Measurements from ENCODE around the gene PCCA.
"Not testable (repeated sequence)": the region's sequence is repeated elsewhere in the genome, so short reads cannot be mapped to it uniquely, and the experiment has no call there.

The PCCA gene

GRCh38 chr13:100306030-100306429 is 217.1 kb downstream of the PCCA start:
- no peak for DNase-seq (ENCODE audit: low read depth)

GRCh38 chr13:100306434-100306999 is 217.6 kb downstream of the PCCA start:
- DNase-seq (ENCODE audit: low read depth), result no peak

GRCh38 chr13:100314132-100314910 is 225.4 kb downstream of the PCCA start:
- DNase-seq (ENCODE audit: low read depth), result no peak

GRCh38 chr13:100315522-100315921 is 226.6 kb downstream of the PCCA start:
- no peak for DNase-seq (ENCODE audit: low read depth)

- DNase-seq (ENCODE audit: low read depth), result not testable (repeated sequence)
Observed at GRCh38 chr13:100318473-100318872, 229.6 kb downstream of the PCCA start.

- DNase-seq (ENCODE audit: low read depth), result no peak
Observed at GRCh38 chr13:100323937-100324336, 235.0 kb downstream of the PCCA start.

GRCh38 chr13:100330662-100331061 is 241.8 kb downstream of the PCCA start:
- DNase-seq (ENCODE audit: low read depth), result no peak

GRCh38 chr13:100333141-100333540 is 244.2 kb downstream of the PCCA start:
- DNase-seq (ENCODE audit: low read depth), result no peak

GRCh38 chr13:100334214-100334613 is 245.3 kb downstream of the PCCA start:
- DNase-seq (ENCODE audit: low read depth), result no peak

GRCh38 chr13:100336795-100337516 is 248.1 kb downstream of the PCCA start:
- DNase-seq (ENCODE audit: low read depth), result no peak

GRCh38 chr13:100338275-100338674 is 249.4 kb downstream of the PCCA start:
- DNase-seq (ENCODE audit: low read depth), result no peak

- DNase-seq (ENCODE audit: low read depth), result no peak
Observed at GRCh38 chr13:100339411-100339940, 250.6 kb downstream of the PCCA start.

- no peak for DNase-seq (ENCODE audit: low read depth)
Observed at GRCh38 chr13:100340865-100341264, 252.0 kb downstream of the PCCA start.

- no peak for DNase-seq (ENCODE audit: low read depth)
Observed at GRCh38 chr13:100341327-100341726, 252.4 kb downstream of the PCCA start.

GRCh38 chr13:100344544-100344943 is 255.7 kb downstream of the PCCA start:
- DNase-seq (ENCODE audit: low read depth), result no peak

- DNase-seq (ENCODE audit: low read depth), result no peak
Observed at GRCh38 chr13:100347968-100348367, 259.1 kb downstream of the PCCA start.

- no peak for DNase-seq (ENCODE audit: low read depth)
Observed at GRCh38 chr13:100349594-100349993, 260.7 kb downstream of the PCCA start.

- no peak for DNase-seq (ENCODE audit: low read depth)
Observed at GRCh38 chr13:100350601-100351000, 261.7 kb downstream of the PCCA start.

GRCh38 chr13:100356426-100356825 is 267.5 kb downstream of the PCCA start:
- DNase-seq (ENCODE audit: low read depth), result no peak

GRCh38 chr13:100356889-100357288 is 268.0 kb downstream of the PCCA start:
- DNase-seq (ENCODE audit: low read depth), result no peak

- no peak for DNase-seq (ENCODE audit: low read depth)
Observed at GRCh38 chr13:100357764-100358163, 268.9 kb downstream of the PCCA start.

GRCh38 chr13:100361504-100361903 is 272.6 kb downstream of the PCCA start:
- no peak for DNase-seq (ENCODE audit: low read depth)

GRCh38 chr13:100362371-100362770 is 273.5 kb downstream of the PCCA start:
- DNase-seq (ENCODE audit: low read depth), result no peak
